OCI-LY1 (cell line): ENCODE data around the gene ARPIN.

Experiments
- H2AFZ ChIP-seq: fragments of 200-600 bp; sonication (generic), shearing (Covaris generic); 2 replicates; pipeline ENCODE4 v1.6.0; 2014; ENCODE audit warnings: antibody characterized with exemption, mild to moderate bottlenecking, low read length
- H3F3A ChIP-seq: fragments of 200-600 bp; sonication (generic), shearing (Covaris generic); 2 replicates; pipeline ENCODE4 v1.6.0; 2014; ENCODE audit warnings: mild to moderate bottlenecking, antibody characterized with exemption, low read length, moderate library complexity; ENCODE audit not compliant: insufficient read depth
- H3K27ac ChIP-seq: fragments of 200-600 bp; sonication (generic); 2 replicates; pipeline ENCODE4 v1.5.1; 2014; ENCODE audit warnings: low read length, mixed run types, mild to moderate bottlenecking, low read depth; ENCODE audit not compliant: poor library complexity, severe bottlenecking
- H3K27me3 ChIP-seq: fragments of 200-600 bp; sonication (generic); 2 replicates; pipeline ENCODE4 v1.6.0; 2014; ENCODE audit warnings: antibody characterized with exemption, mild to moderate bottlenecking, low read length, moderate library complexity; ENCODE audit not compliant: insufficient read depth
- H3K36me3 ChIP-seq: fragments of 200-600 bp; sonication (generic); 2 replicates; pipeline ENCODE4 v1.6.1; 2014; ENCODE audit warnings: mild to moderate bottlenecking, antibody characterized with exemption, low read length, moderate library complexity, mixed read lengths; ENCODE audit not compliant: insufficient read depth
- H3K4me1 ChIP-seq: fragments of 200-600 bp; sonication (generic); 2 replicates; pipeline ENCODE4 v1.5.1; 2014; ENCODE audit warnings: mild to moderate bottlenecking, low read length, moderate library complexity; ENCODE audit not compliant: insufficient read depth, severe bottlenecking
- H3K4me2 ChIP-seq: fragments of 200-600 bp; sonication (generic), shearing (Covaris generic); 2 replicates; pipeline ENCODE4 v1.6.1; 2014; ENCODE audit warnings: low read length
- H3K4me3 ChIP-seq: fragments of 200-600 bp; sonication (generic); 2 replicates; pipeline ENCODE4 v1.5.1; 2014; ENCODE audit warnings: low read length, low read depth, mild to moderate bottlenecking, mixed read lengths; ENCODE audit not compliant: poor library complexity, severe bottlenecking
- H3K79me2 ChIP-seq: fragments of 200-600 bp; shearing (Covaris generic); 2 replicates; pipeline ENCODE4 v1.6.1; 2016; ENCODE audit warnings: mixed run types, low read length, mixed read lengths; ENCODE audit not compliant: insufficient read depth
- H3K9ac ChIP-seq: fragments of 200-600 bp; sonication (generic), shearing (Covaris generic); 2 replicates; pipeline ENCODE4 v1.6.1; 2014; ENCODE audit warnings: mild to moderate bottlenecking, low read length, mixed read lengths
- H3K9me2 ChIP-seq: fragments of 200-600 bp; sonication (generic), shearing (Covaris generic); 2 replicates; pipeline ENCODE4 v1.6.1; 2014; ENCODE audit warnings: low read depth, mild to moderate bottlenecking, low read length, mixed read lengths
- H3K9me3 ChIP-seq: fragments of 200-600 bp; shearing (Covaris generic); 2 replicates; pipeline ENCODE4 v1.6.1; 2014; ENCODE audit warnings: low read length, mixed read lengths
- H4K20me1 ChIP-seq: fragments of 200-600 bp; sonication (generic), shearing (Covaris generic); 2 replicates; pipeline ENCODE4 v1.6.0; 2016; ENCODE audit warnings: mild to moderate bottlenecking, low read length; ENCODE audit not compliant: insufficient read depth
- CTCF ChIP-seq: fragments of 200-600 bp; sonication (generic), shearing (Covaris generic); IDR thresholded peaks from 2 replicates; pipeline ENCODE4 v1.5.1; 2017; ENCODE audit warnings: mild to moderate bottlenecking, antibody characterized with exemption, low read length, moderate library complexity, mixed read lengths
- EZH2 ChIP-seq: fragments of 200-600 bp; sonication (generic), shearing (Covaris generic); IDR thresholded peaks from 2 replicates; pipeline ENCODE4 v1.8.0; 2017; ENCODE audit warnings: borderline replicate concordance, mixed run types, mild to moderate bottlenecking, antibody characterized with exemption, low read length, moderate library complexity, mixed read lengths

ARPIN gene

GRCh38 chr15:89864958-89865739, 47.6 kb downstream of the ARPIN start:
- Histone ChIP-seq H3K4me2 (no peak overlapping the region), H3K27ac (no peak overlapping the region)
- TF ChIP-seq CTCF (no peak), EZH2 (no peak)

GRCh38 chr15:89863918-89864317, 48.8 kb downstream of the ARPIN start:
- H3K27me3 ChIP-seq, result no peaks in the 10 kb centered on the region
- no peak overlapping the region for H2AFZ ChIP-seq
- TF ChIP-seq CTCF (no peak), EZH2 (no peak)
- H3K79me2 ChIP-seq, result no peaks in the 10 kb centered on the region
- no peak overlapping the region for H3K9ac ChIP-seq
- H3K4me2 ChIP-seq, result no peak overlapping the region
- no peaks in the 10 kb centered on the region for H3F3A ChIP-seq
- no peak overlapping the region for H3K4me3 ChIP-seq
- H3K4me1 ChIP-seq, result no peaks in the 10 kb centered on the region
- no peak overlapping the region for H3K27ac ChIP-seq
- H3K36me3 ChIP-seq, result peaks cover 34% of the 10 kb centered on the region; the same call in 1 of the 2 replicates
- H4K20me1 ChIP-seq, result no peaks in the 10 kb centered on the region
- H3K9me3 ChIP-seq, result no peaks in the 10 kb centered on the region
- no peaks in the 10 kb centered on the region for H3K9me2 ChIP-seq

More at GRCh38 chr15:89864958-89865739, 47.6 kb downstream of the ARPIN start:
- H3K9ac ChIP-seq, result no peak overlapping the region
- H3F3A ChIP-seq, result no peaks in the 10 kb centered on the region
- H4K20me1 ChIP-seq, result no peaks in the 10 kb centered on the region
- H3K9me3 ChIP-seq, result no peaks in the 10 kb centered on the region
- H3K4me1 ChIP-seq, result no peaks in the 10 kb centered on the region
- no peaks in the 10 kb centered on the region for H3K9me2 ChIP-seq
- H3K36me3 ChIP-seq, result peaks cover 39% of the 10 kb centered on the region
- H2AFZ ChIP-seq, result no peak overlapping the region
- H3K27me3 ChIP-seq, result no peaks in the 10 kb centered on the region
- no peak overlapping the region for H3K4me3 ChIP-seq
- no peaks in the 10 kb centered on the region for H3K79me2 ChIP-seq

GRCh38 chr15:89860891-89861290, 51.9 kb downstream of the ARPIN start:
- Histone ChIP-seq H3K9me3 (no peaks in the 10 kb centered on the region), H3K36me3 (peaks cover 41% of the 10 kb centered on the region), H3K9ac (no peak overlapping the region)

More at GRCh38 chr15:89860891-89861290, 51.9 kb downstream of the ARPIN start:
- Histone ChIP-seq H4K20me1 (no peaks in the 10 kb centered on the region), H3K4me3 (no peak overlapping the region), H3K27me3 (no peaks in the 10 kb centered on the region), H2AFZ (no peak overlapping the region), H3K79me2 (no peaks in the 10 kb centered on the region), H3K9me2 (no peaks in the 10 kb centered on the region), H3K27ac (no peak overlapping the region), H3K4me2 (no peak overlapping the region), H3F3A (no peaks in the 10 kb centered on the region), H3K4me1 (no peaks in the 10 kb centered on the region)
- TF ChIP-seq EZH2 (no peak), CTCF (no peak)
